ENCODE results near the gene SIPA1L3.

- TF ChIP-seq BCL6 (CRISPR knock-in tag; IDR thresholded peaks at IDR 0.05): no peak
- no peak for TF ChIP-seq EZH2 (conservative IDR thresholded peaks at IDR 0.05; ENCODE audit: low read depth, low read length)
- TF ChIP-seq JUNB (CRISPR knock-in tag; IDR thresholded peaks at IDR 0.05; ENCODE audit: borderline replicate concordance): no peak
- no peak for TF ChIP-seq GATAD2A (CRISPR knock-in tag; IDR thresholded peaks at IDR 0.05)
- TF ChIP-seq NFIB (CRISPR knock-in tag; IDR thresholded peaks at IDR 0.05; ENCODE audit: borderline replicate concordance): no peak
- no peak for TF ChIP-seq YY1 (IDR thresholded peaks at IDR 0.05; ENCODE audit: insufficient read depth, insufficient replicate concordance, low read depth, low read length)
Measured at GRCh38 chr19:37969695-37970094, 62.7 kb downstream of the SIPA1L3 start.
